ENCODE measurements around the gene EPHB2.

Gene EPHB2

DNA sequence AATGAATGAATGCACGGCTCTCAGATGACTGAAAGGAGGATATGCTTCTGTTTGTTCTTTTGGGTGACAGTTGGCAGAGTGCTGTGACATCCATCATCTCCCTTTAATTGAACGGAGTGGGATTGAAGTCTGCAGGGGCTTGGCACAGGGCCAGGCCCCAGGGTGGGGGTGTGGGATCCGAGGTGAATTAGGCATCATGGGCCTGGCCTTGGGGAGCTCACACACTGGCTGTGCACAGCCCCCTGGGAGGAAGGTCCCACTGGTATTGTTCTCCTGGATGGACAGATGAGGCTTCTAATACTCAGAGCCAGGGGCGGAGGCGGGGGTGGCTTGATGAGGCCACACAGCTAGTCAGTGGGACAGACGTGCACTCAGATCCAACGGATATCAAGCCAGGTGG lies 19.3 kb downstream of the EPHB2 start:
- no peak overlapping the region for H3K4me3 ChIP-seq (replicated peaks; ENCODE audit: low read depth, low read length)
- no peaks in the 10 kb centered on the region for H3K36me3 ChIP-seq (ENCODE audit: control insufficient read depth, insufficient read depth, low read length)
- no peak for DNase-seq (ENCODE audit: extremely low read depth, insufficient read length)
- TF ChIP-seq, protein P1, sequence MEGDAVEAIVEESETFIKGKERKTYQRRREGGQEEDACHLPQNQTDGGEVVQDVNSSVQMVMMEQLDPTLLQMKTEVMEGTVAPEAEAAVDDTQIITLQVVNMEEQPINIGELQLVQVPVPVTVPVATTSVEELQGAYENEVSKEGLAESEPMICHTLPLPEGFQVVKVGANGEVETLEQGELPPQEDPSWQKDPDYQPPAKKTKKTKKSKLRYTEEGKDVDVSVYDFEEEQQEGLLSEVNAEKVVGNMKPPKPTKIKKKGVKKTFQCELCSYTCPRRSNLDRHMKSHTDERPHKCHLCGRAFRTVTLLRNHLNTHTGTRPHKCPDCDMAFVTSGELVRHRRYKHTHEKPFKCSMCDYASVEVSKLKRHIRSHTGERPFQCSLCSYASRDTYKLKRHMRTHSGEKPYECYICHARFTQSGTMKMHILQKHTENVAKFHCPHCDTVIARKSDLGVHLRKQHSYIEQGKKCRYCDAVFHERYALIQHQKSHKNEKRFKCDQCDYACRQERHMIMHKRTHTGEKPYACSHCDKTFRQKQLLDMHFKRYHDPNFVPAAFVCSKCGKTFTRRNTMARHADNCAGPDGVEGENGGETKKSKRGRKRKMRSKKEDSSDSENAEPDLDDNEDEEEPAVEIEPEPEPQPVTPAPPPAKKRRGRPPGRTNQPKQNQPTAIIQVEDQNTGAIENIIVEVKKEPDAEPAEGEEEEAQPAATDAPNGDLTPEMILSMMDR (IDR thresholded peaks at IDR 0.05; ENCODE audit: insufficient read depth, low read length, poor library complexity, severe bottlenecking): no peak
- H3K27me3 ChIP-seq (replicated peaks; ENCODE audit: control insufficient read depth, insufficient read depth, low read length): peaks cover 4% of the 10 kb centered on the region

DNA sequence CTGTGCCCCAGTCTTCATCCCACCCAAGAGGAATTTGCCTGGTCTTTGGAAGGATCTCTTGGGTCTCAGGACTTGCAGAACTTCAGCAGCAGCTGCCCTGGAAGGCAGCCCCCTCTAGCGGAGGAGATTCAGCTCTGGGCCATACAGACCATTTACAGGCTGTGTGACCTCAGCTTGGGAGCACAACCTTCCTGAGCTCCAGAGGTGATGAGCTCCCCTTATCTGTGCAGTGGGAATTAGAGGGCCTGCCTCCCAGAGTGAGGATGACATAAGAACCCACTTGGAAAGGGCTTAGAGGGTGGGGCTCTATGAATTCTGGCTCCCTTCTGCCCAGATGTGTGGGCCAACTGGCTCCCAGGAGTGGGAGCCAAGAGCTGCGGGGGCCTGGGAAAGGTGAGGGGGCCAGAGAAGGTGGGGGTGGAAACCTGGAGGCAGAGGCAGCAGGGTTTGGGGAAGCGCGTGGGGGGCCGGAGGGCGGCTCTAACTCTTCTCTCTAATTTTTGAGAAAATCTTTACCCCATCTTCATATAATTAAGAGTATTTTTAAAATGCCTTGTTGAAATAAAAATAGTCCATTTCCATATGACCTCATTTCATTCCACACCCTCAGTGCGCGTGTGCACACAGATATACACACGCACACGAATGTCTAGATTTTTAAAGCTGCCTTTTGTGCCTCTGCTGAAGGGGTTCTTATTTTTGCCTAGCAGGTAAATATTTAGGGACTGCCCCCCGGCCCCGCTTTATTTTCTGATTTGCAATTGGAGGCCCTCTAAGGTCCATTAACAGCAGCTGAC lies 21.5 kb downstream of the EPHB2 start:
- no peaks in the 10 kb centered on the region for H3K36me3 ChIP-seq (ENCODE audit: control insufficient read depth, insufficient read depth, low read length)
- TF ChIP-seq, protein P1 (IDR thresholded peaks at IDR 0.05; ENCODE audit: insufficient read depth, low read length, poor library complexity, severe bottlenecking): peak; percentile 69
- peaks cover 2% of the 10 kb centered on the region for H3K27me3 ChIP-seq (replicated peaks; ENCODE audit: control insufficient read depth, insufficient read depth, low read length)
- no peak overlapping the region for H3K4me3 ChIP-seq (replicated peaks; ENCODE audit: low read depth, low read length)
- no peak for DNase-seq (ENCODE audit: extremely low read depth, insufficient read length)

DNA sequence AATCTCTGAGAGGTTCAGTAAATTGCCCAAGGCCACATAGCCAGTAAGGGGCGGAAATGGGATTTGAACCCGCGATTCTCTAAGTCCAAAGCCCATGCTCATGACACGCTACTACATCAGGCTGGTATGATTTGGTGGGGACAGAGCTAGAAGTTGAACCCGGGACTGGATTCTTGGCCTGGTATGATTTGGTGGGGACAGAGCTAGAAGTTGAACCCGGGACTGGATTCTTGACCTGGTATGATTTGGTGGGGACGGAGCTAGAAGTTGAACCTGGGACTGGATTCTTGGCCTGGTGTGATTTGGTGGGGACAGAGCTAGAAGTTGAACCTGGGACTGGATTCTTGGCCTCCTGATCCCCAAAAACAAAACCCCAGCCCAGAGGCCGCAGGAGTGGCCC lies 23.0 kb downstream of the EPHB2 start:
- H3K27me3 ChIP-seq (replicated peaks; ENCODE audit: control insufficient read depth, insufficient read depth, low read length): no peaks in the 10 kb centered on the region; the same call in 1 of the 2 replicates
- no peak for DNase-seq (ENCODE audit: extremely low read depth, insufficient read length)
- H3K36me3 ChIP-seq (ENCODE audit: control insufficient read depth, insufficient read depth, low read length): no peaks in the 10 kb centered on the region
- TF ChIP-seq, protein P1 (IDR thresholded peaks at IDR 0.05; ENCODE audit: insufficient read depth, low read length, poor library complexity, severe bottlenecking): no peak
- H3K4me3 ChIP-seq (replicated peaks; ENCODE audit: low read depth, low read length): no peak overlapping the region

DNA sequence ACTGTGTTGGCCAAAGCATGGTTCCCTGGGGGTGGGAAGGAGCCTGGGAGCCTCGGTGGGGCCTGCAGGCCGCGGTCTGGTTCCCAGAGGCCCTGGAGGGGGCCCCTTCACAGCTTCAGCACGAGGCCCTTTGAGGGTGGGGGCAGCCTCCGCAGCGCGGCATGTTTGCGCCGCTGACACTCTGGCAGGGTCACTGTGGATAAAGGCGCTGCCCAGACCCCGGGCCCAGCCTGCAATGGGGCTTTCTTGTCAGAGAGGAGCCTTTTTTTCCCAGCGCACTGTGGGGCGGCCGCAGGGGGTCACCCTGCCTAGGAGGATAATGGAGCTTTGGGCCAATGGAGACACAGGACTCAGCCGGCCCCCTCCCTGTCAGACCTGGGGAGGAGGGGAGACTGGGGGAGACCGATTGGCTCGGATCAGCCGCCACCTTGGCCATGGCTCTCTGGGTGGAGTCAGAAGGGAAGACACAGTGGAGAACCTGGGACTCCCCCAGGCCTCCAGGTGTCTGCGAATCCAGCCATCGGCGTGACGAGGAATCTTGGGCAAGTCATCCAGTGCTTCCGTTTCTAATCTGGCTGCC lies 26.0 kb downstream of the EPHB2 start:
- TF ChIP-seq, protein P1 (IDR thresholded peaks at IDR 0.05; ENCODE audit: insufficient read depth, low read length, poor library complexity, severe bottlenecking): no peak
- Histone ChIP-seq H3K36me3 (ENCODE audit: control insufficient read depth, insufficient read depth, low read length) (no peaks in the 10 kb centered on the region), H3K4me3 (replicated peaks; ENCODE audit: low read depth, low read length) (no peak overlapping the region), H3K27me3 (replicated peaks; ENCODE audit: control insufficient read depth, insufficient read depth, low read length) (no peaks in the 10 kb centered on the region)
- no peak for DNase-seq (ENCODE audit: extremely low read depth, insufficient read length)

DNA sequence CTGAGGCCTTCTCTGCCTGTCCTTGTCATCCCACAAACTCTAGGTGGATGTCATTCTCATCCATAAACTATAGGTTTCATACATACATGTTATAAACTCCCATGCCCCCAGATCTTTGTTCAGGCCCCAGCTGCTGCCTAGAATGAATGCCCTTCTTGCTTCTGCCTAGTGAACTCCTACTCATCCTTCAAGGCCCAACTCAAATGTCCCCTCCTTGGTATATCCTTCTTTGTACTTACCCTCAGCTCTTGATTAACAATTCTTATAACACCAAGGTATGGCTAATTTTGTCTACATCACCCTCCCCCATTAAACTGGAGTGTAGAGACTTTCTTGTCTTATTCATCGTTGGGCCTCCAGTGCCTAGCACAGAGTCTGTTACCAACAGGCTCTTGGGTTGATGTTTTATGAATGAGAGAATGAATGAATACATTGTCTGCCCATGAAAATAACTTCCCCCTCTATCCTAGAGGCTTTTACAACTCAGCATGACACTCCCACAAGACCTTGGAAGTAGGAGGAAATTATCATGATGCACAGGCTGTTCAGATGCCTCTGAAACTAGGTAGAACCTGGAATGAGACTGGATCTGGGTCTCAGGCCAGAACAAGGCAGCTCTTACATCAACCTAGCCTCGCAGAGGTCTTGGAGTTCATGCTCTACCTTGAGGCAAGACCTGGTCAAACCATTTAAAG lies 26.9 kb downstream of the EPHB2 start:
- Histone ChIP-seq H3K27me3 (replicated peaks; ENCODE audit: control insufficient read depth, insufficient read depth, low read length) (no peaks in the 10 kb centered on the region), H3K36me3 (ENCODE audit: control insufficient read depth, insufficient read depth, low read length) (no peaks in the 10 kb centered on the region), H3K4me3 (replicated peaks; ENCODE audit: low read depth, low read length) (no peak overlapping the region)
- TF ChIP-seq, protein P1 (IDR thresholded peaks at IDR 0.05; ENCODE audit: insufficient read depth, low read length, poor library complexity, severe bottlenecking): no peak
- no peak for DNase-seq (ENCODE audit: extremely low read depth, insufficient read length)

Measured in GM06990 (cell line).